Activated CD8-positive, alpha-beta T cell treated with anti-CD3 and anti-CD28 coated beads for 36 hours (primary cell): Measurements from ENCODE around the gene VSTM4. TPM values are rescaled to one million over a fixed set of nuclear protein-coding genes. Genes with fewer than 3 reads are reported as not detected.

Experiments
- ATAC-seq: fragments of 200-7000 bp; cut with Tn5 transposase; one replicate; pipeline ENCODE4 v1.10.0; 2021; ENCODE audit warnings: mild to moderate bottlenecking, moderate library complexity
- CTCF ChIA-PET: fragments of 350-600 bp; sonication (Branson Sonifier 250); formaldehyde crosslinking; loops from one replicate; lab custom pipeline; 2021; ENCODE audit warnings: antibody characterized with exemption; lab: Charles Lee
- POLR2A ChIA-PET: fragments of 350-600 bp; sonication (Branson Sonifier 250); formaldehyde crosslinking; loops from one replicate; lab custom pipeline; 2021; ENCODE audit warnings: antibody characterized with exemption; lab: Charles Lee
- DNase-seq: peaks from one replicate; pipeline ENCODE4 v3.0.0-alpha.2; 2020
- H3K27ac Mint-ChIP-seq: one replicate; pipeline ENCODE4 v1.8.0; 2021; ENCODE audit warnings: mild to moderate bottlenecking, mixed read lengths
- H3K27me3 Mint-ChIP-seq: one replicate; pipeline ENCODE4 v1.8.0; 2021; ENCODE audit warnings: mixed read lengths
- H3K36me3 Mint-ChIP-seq: one replicate; pipeline ENCODE4 v1.8.0; 2021; ENCODE audit warnings: low read depth, mixed read lengths
- H3K4me1 Mint-ChIP-seq: one replicate; pipeline ENCODE4 v1.8.0; 2021; ENCODE audit warnings: low read depth, mixed read lengths
- H3K4me3 Mint-ChIP-seq: one replicate; pipeline ENCODE4 v1.8.0; 2021; ENCODE audit warnings: mild to moderate bottlenecking, moderate library complexity, mixed read lengths
- H3K9me3 Mint-ChIP-seq: one replicate; pipeline ENCODE4 v1.8.0; 2021; ENCODE audit warnings: mixed read lengths
- intact Hi-C: fragments of 100-400 bp; cut with micrococcal nuclease; formaldehyde crosslinking; loops from one replicate; pipeline ENCODE4 v1.10.0; 2022
- total RNA-seq, 2 experiments: library from RNA; stranded (reverse); gene quantifications; one replicate each; pipeline ENCODE4 v1.2.3, GENCODE V29; 2021
- TF ChIP-seq, protein P1 (sequence below): fragments of 200-600 bp; IDR thresholded peaks from one replicate; pipeline ENCODE4 v1.8.0; 2022; ENCODE audit warnings: antibody characterized with exemption, mild to moderate bottlenecking

The VSTM4 gene
- total RNA-seq, 2 experiments from 2014 or later = 0.04 to 0.09 TPM

DNA sequence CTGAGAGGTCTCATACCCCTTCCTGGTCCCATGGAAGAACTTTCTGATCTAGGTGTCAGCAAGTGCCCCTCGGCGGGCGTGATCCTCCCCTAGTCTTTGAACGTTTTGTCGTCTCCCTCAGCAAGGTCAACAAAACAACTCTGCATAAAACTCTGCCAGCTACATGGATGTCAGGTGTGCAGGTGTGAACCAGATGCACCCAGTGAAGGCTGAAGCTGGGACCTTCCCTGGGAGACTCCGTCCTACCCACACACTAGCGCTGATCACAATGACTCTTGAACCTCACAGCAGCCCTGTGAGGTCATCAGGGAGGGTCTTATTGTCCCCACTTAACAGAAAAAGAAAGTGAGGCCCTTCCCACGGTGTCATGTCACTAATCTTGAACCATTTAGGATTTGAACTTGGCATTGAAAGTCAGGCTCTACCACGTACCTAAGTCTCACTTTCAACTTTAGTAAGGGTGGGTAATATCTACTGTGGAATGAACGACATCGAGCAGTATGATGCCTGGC, 68.1 kb downstream of the VSTM4 start:
- CTCF ChIA-PET = no interaction called here
- TF ChIP-seq, protein P1, sequence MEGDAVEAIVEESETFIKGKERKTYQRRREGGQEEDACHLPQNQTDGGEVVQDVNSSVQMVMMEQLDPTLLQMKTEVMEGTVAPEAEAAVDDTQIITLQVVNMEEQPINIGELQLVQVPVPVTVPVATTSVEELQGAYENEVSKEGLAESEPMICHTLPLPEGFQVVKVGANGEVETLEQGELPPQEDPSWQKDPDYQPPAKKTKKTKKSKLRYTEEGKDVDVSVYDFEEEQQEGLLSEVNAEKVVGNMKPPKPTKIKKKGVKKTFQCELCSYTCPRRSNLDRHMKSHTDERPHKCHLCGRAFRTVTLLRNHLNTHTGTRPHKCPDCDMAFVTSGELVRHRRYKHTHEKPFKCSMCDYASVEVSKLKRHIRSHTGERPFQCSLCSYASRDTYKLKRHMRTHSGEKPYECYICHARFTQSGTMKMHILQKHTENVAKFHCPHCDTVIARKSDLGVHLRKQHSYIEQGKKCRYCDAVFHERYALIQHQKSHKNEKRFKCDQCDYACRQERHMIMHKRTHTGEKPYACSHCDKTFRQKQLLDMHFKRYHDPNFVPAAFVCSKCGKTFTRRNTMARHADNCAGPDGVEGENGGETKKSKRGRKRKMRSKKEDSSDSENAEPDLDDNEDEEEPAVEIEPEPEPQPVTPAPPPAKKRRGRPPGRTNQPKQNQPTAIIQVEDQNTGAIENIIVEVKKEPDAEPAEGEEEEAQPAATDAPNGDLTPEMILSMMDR = no peak
- peaks cover 2% of the 10 kb centered on the region for H3K27me3 Mint-ChIP-seq
- H3K27ac Mint-ChIP-seq = no peak overlapping the region
- no peak overlapping the region for H3K4me3 Mint-ChIP-seq
- no peaks in the 10 kb centered on the region for H3K36me3 Mint-ChIP-seq
- ATAC-seq (no peak), DNase-seq (no peak)
- H3K9me3 Mint-ChIP-seq = no peaks in the 10 kb centered on the region
- no peaks in the 10 kb centered on the region for H3K4me1 Mint-ChIP-seq
- intact Hi-C loops = no loop called here
- POLR2A ChIA-PET = no interaction called here

DNA sequence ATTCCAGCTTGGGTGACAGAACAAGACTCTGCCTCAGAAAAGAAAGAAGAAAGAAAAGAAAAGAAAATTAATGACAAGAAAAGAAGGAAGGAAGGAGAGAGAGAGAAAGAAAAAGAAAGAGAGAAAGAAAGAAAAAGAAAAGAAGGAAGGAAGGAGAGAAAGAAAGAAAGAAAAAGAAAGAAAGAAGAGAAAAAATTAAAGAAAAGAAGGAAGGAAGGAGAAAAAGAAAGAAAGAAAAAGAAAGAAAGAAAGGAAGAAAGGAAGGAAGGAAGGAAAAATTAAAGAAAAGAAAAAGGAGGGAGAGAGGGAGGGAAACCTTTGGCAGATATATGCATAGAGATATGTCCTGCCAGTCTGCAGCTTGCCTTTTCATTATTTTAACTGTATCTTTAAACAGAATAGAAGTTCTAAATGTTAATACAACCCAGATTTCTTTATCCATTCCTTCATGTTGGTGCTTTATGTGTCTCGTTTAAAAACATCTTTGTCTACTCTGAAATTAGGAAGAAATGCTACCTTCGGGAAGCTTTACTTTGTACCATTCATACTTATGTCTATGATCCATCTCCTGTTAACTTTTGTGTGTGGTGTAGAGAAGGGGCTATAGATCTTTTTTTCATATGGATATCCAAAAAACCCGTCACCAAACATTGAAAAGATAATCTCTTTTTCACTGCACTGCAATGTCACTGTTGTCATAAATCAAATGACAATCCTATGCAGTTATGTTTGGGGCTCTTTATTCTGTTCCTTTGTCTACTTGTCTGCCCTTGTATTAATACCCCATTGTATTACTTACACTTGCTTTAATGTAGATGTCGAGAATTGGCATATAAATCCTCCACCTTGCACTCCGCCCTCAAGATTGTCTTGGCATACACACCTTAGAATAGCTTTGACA, 70.8 kb downstream of the VSTM4 start:
- ATAC-seq (no peak), DNase-seq (no peak)
- no peak overlapping the region for H3K27ac Mint-ChIP-seq
- ChIA-PET POLR2A (no interaction called here), CTCF (interaction anchor here (1.1 kb wide), 1 partner anchor 388 kb away, joined by 3 read pairs; no protein-coding TSS in a partner anchor)
- H3K4me1 Mint-ChIP-seq = no peaks in the 10 kb centered on the region
- intact Hi-C loops = no loop called here
- H3K27me3 Mint-ChIP-seq = peaks cover 2% of the 10 kb centered on the region
- TF ChIP-seq, protein P1 = peak; percentile 43
- no peaks in the 10 kb centered on the region for H3K9me3 Mint-ChIP-seq
- H3K36me3 Mint-ChIP-seq = no peaks in the 10 kb centered on the region
- no peak overlapping the region for H3K4me3 Mint-ChIP-seq

- POLR2A ChIA-PET = no interaction called here
These were observed 74.7 kb downstream of the VSTM4 start for GRCh38 chr10:49040601-49041000.

GRCh38 chr10:49039409-49039808, 75.9 kb downstream of the VSTM4 start:
- Mint-ChIP-seq H3K4me1 (no peaks in the 10 kb centered on the region), H3K36me3 (no peaks in the 10 kb centered on the region), H3K4me3 (no peak overlapping the region), H3K9me3 (no peaks in the 10 kb centered on the region), H3K27ac (no peak overlapping the region), H3K27me3 (peaks cover 2% of the 10 kb centered on the region)
- TF ChIP-seq, protein P1 = no peak
- ATAC-seq (no peak), DNase-seq (no peak)
- POLR2A ChIA-PET = no interaction called here
- CTCF ChIA-PET = no interaction called here
- intact Hi-C loops = no loop called here

More at GRCh38 chr10:49040601-49041000, 74.7 kb downstream of the VSTM4 start:
- ATAC-seq (no peak), DNase-seq (no peak)
- TF ChIP-seq, protein P1 = no peak
- no peaks in the 10 kb centered on the region for H3K4me1 Mint-ChIP-seq
- no peak overlapping the region for H3K27ac Mint-ChIP-seq
- H3K9me3 Mint-ChIP-seq = no peaks in the 10 kb centered on the region
- no peaks in the 10 kb centered on the region for H3K36me3 Mint-ChIP-seq
- CTCF ChIA-PET = interaction anchor here (1.1 kb wide), 1 partner anchor 384 kb away, joined by 3 read pairs; no protein-coding TSS in a partner anchor
- H3K4me3 Mint-ChIP-seq = no peak overlapping the region
- intact Hi-C loops = no loop called here
- peaks cover 2% of the 10 kb centered on the region for H3K27me3 Mint-ChIP-seq

DNA sequence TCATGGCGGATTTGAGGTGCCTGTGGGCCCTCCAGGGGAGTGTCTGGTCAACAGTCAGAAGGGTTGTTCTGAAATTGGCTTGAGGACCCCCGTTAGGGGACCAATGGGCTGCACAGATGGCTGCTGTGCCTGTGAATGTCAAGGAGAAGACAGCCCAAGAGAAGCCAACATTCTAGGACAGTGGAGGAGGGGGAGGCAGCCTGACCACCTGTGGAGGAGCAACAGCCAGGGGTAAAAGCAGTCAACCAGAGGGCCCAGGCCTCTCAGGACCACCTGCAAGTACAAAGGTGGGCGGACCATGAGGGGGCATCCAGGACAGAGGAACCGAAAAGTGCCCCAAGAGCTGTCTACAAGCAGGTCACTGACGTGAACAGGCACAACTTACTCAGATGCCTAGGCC, 76.6 kb downstream of the VSTM4 start:
- no peak for ATAC-seq
- intact Hi-C loops = no loop called here
- Mint-ChIP-seq H3K27ac (no peak overlapping the region), H3K27me3 (peaks cover 2% of the 10 kb centered on the region), H3K4me3 (no peak overlapping the region), H3K4me1 (no peaks in the 10 kb centered on the region), H3K36me3 (no peaks in the 10 kb centered on the region), H3K9me3 (no peaks in the 10 kb centered on the region)
- ChIA-PET POLR2A (no interaction called here), CTCF (no interaction called here)
- TF ChIP-seq, protein P1 = no peak
- no peak for DNase-seq
